Kidney capillary endothelial cell (primary cell): ENCODE measurements around the gene PCED1A.
A peak's percentile ranks its signal among the peaks of the same experiment; 100 is the strongest.
"Not testable (repeated sequence)": the region's sequence is repeated elsewhere in the genome, so short reads cannot be mapped to it uniquely, and the experiment has no call there.

Source experiments
- DNase-seq: peaks from one replicate; pipeline ENCODE4 v3.0.0-alpha.2; 2018; ENCODE audit warnings: low spot score

Gene PCED1A

DNA sequence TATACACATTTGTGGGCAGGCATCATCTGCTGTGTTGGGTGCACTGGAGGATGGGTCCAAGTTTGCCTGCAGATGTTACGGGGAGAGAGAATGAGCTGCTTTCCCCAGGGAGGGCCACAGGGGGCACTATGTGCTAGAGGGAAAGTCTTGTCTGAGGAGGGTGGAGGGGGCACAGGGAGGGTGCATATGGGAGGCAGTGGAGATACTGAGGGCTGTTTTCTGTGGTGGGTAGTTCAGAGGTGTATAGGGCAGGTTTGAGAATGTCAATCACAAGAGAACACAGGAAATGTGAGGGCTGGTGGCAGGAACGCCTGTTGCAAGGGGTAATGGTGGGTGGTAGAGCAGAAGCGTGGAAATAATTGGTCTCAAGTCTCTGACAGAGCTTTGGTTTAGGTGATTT lies 25.2 kb upstream of the PCED1A start:
- no peak for DNase-seq

DNA sequence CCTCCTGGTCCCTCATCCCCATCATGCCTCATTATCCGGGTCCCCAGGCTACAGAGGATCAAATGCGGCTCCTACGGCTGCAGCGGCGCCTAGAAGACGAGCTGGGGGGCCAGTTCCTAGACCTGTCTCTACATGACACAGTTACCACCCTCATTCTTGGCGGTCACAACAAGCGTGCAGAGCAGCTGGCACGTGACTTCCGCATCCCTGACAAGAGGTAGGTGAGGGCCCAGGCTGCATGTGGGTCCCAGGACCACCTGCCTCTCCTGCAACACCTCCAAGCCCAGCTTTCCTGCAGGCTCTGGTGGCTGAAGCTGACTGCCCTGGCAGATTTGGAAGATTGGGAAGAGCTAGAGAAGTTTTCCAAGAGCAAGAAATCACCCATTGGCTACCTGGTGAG lies 24.6 kb upstream of the PCED1A start:
- no peak for DNase-seq

DNA sequence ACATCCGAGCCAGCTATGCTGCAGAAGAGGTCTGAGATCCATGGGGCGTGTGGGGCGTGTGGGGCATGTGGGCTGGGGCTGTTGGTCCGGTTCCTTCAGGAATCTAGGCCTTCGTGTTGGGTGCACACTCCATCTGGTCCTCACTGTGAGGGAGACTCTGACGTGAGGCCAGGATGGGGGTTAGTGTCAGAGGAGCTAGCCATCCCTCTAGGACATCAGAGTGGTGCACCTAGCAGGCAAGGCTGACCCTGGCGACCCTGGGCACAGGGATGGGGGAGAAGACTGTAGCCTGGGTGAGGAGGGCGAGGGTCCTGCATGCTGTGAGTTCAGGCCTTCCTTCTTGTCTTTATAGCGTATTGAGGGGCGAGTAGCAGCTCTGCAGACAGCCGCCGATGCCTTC lies 24.2 kb upstream of the PCED1A start:
- no peak for DNase-seq

DNA sequence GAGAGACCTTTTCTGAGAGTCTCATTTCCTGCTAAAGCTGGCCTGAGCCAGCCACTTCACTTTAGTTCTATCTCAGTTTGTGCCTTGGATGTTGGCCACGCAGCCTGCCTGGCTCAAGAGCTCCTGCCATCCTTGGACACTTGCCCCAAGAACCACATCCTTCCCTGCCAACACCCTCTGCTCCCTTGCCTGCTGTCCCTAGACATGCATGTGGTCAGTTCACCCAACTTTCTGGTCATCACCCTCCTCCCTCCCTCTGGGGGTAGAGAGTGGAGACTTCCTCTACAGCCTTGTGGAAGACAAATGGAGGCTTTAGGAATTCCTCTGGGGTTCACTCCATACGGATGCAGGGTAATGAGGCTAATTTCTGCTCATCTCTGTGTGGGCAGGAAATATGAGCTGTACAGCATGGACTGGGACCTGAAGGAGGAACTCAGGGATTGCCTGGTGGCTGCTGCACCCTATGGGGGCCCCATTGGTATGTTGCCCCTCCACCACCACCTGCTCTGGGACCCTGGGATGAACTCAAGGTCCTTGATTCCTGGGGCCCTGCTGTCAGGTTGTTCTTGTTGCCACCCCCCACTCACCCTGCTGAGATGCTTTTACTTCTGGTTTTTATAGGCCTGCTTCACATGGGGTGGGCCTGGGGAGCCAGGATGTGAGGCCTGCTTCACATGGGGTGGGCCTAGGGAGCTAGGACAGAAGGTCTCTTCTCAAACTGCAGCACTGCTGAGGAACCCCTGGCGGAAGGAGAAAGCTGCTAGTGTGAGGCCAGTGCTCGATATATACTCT lies 19.1 kb upstream of the PCED1A start:
- no peak for DNase-seq

DNA sequence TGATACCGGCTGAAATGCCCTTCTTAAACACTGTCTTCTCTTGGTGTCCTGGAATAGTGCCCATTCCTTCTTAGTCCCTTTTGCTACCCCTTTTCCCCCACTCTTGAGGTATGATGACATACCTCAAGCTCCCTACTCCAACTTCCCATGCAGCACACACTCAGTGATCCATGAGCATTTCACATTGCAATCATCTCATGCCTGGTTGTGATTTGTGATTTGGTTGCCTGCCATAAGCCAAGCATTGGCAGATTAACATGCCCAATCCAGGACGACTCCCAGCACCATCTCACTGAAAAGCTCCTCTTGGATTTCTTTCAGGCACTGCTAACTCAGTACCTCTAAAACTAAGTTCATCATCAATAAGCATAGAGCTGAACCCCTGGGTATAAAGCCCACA lies 18.1 kb upstream of the PCED1A start:
- DNase-seq: no peak

DNA sequence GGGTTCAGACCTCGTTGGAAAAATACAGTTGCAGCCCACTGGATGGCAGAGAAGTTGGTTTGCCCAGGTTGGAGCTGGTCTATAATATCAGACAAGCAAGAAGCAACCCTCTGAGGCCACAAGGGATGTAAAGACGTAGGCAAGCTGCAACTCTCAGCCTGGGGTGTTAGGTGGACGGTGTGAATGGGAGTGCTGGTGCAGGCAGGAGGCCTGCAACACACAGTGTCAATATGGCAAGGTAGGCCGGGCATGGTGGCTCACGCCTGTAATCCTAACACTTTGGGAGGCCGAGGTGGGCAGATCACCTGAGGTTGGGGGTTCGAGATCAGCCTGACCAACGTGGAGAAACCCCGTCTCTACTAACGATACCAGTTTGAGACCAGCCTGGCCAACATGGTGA lies 10.6 kb upstream of the PCED1A start:
- no peak for DNase-seq

DNA sequence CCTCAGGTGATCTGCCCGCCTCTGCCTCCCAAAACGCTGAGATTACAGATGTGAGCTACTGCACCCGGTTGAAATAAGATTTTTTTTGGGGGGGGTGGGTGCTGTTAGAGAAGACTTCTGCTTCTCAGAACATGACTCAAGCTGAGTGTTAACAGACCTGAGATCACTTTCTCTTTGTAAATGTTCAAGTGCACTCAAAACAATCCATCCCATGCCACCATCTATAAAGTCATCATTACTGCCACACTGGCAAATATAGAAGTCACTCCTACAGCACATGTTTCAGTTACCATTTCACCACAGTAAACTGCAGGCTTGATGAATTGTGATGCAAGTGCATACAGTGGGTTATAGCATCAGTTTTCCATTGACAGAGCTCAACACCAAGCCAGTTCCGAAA lies 9.1 kb upstream of the PCED1A start:
- DNase-seq: no peak

DNA sequence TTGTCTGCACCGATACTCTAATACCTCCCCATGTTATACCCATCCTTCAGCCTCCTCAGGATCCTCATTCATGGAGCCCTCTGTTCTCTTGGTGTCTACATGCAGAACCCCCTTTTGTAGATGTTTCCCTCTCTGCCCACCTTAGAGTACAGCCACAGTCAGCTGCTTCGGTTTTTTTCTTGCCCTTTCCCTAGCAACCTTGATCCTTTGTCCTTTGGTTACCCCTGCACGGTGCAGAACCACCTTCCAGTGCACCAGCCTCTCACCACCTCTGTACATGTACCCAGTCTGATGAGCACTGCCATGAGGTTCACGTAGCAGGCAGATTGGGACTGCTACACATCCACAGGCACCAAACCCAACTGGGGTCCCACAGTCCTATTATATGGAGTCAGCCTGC lies 7.3 kb upstream of the PCED1A start:
- no peak for DNase-seq

DNA sequence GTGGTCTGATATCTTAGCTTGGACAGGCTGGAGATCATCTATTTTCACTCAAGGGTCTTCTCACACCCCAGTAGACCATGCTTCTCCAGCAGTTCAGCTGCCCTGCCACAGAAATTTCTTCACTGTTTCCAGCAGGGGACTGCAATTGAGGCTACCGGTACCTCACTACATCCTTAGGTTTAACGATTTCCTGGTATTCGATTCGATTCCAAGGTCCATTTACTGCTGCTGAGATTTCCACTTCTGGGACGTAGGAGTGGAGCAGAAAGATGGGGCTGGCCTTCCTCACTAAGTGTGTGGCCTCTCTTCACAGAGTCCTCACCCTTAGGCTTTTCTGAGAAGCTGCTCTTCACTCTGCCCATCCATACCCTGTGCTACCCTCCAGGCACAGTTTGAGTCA lies 6.2 kb upstream of the PCED1A start:
- DNase-seq: no peak

DNA sequence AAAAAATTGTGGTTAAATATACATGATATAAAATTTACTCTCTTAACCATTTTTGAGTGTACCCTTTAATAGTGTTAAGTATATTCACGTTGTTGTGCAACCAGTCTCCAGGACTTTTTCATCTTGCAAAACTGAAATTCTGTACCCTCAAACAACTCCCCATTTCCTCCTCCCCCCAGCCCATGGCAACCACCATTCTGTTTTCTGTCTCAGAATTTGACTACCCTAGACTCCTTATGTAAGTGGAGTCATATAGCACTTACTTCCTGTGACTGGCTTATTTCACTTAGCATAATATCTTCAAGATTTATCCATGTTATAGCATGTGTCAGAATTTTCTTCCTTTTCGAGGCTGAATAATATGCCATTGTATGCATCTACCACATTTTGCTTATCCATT lies 5.2 kb upstream of the PCED1A start:
- no peak for DNase-seq

DNA sequence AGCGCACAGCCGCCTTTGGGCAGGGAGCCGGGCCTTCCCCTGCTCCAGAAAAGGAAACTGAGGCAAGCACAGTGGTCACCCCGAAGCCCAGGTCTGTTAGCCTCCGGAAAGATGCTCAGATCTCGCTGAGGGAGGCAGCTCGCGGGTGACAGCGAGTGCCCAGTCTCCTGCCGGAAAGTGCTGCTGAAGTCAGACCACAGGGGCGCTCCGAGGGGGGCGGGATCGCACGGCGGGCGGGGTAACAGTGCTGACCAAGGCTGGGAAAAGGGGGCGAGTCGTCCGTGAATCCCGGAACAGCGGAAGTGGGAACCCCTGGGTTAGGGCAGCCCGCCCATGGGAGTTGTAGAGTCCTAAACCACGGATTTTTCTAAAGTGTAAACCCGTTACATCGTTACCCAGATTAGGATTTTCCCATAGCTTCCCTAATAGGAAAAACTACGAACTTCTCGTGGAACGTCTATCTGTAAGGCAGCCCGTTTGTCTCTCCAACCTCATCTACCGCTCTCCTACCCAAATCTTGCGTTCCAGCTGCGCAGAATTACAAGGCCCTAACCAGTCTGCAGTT lies 594 bp upstream of the PCED1A start:
- peak; percentile 38 for DNase-seq

DNA sequence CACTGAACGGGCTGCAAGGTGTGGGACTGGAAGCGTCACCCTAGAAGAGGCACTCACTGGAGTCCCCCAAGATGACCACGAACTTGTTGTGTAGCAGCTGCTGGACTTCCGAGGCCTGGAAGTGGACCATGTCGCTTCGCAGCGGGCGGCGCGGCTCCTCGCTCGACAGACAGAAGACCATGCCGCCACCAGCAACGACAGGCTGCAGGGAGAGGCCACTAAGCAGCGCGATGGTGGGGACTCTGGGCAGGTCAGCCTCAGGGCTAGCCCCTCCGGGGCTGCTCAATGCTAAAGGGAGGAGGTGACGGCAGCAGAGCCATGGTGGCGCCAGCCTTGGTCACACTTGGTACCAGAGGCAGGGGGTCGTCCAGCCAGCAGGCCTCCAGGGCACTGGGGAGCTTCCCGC lies 720 bp downstream of the PCED1A start:
- no peak for DNase-seq

DNA sequence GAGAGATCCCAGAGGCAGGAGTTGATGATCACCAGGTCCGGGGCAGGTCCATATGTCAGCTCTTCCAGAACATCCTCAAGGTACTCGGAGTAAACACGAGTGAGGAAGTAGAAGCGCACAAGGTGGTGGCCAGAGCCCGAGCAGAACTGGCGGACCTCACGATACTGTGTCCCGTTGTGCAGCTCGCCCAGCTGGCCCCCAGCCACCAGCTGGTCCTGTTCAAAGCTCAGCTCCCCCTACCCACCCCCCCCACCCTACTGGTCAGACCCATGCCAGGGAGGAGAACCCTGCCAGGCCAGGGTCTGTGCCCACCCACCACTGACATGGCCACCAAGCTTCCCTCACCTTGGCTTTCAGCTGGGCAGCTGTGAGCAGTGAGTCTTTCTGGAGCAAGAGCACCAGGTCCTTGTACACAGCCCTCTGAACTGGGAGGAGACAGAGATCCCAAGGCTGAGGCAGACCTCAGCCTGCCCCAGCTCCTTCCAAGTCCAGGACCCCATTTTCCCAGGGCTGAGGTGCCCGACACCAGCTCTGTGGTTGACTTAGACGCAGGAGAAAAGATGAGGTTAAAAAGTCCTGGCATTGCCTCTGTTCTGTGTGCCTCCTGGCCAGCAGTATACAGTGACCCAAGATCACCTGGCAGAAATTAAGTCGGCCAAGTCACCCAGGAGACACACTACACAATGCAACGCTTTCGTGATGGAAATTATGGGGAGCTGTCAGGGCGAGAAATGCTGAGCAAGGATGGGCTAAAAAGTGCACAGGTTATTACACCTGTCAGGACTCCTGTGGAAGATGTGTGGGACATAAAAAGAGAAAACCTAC lies 1.4 kb downstream of the PCED1A start:
- DNase-seq: no peak

DNA sequence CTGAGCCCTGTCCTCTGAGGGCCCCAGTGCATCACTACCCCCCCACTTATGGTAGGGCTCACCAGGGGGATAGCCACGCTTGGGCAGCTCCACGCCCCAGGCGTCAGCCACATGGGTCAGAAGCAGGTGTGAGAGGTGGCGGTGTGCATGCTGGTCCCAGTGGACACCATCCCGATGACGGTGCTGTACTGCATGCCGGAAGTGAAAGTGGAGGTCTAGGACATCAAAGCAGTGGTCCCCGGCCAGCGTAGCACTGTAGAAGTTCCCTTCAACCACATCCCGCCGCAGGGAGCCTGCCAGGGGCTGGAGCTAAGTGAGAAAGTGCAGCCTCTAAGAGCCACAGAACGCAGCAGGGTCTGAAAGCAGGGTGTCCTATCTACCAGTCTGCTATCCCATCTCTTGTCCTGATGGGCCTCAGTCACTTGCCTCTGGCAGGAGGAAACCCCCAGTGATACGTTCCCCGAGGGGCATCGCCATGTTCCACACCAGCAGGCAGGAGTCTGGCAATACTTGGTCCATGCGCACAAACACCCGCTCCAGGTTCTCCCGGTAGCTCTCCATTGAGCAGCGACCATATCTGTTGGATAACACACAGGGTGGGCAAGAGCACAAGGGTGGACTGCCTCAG lies 2.2 kb downstream of the PCED1A start:
- no peak for DNase-seq

DNA sequence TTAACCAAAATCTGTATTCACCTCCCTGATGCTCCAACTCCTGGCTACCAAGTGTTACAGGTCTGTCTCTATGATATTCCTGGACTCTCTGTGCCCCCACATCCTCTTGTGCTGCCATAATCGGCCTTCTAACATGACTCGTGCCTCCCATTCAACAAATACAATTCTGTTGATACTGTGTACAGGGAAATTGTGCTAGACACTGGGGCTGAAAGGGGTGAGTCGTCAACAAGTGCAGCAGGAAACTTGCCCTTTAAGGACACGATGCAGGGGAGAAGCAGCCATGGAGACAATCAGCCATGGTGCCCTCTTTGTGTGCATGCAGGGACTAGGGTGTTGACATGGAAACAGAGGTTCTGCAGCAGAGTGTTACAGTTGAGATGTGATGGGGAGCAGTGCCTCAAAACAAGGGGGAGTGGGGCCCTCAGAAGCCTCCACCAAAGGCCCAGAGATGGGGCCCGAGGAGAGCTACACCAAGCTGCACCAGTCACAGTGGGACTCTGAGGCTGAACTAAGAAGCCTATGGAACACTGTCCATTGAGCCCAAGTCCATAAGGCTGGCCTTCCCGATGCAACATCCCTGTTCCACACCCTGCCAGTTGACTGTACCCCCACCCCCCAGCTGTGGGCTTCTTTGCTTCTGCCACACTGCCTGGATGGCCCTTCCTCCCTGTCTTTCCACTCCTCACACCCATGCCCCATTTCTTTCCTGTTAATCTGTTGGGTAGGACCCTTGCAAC lies 3.1 kb downstream of the PCED1A start:
- DNase-seq: peak; percentile 69

DNA sequence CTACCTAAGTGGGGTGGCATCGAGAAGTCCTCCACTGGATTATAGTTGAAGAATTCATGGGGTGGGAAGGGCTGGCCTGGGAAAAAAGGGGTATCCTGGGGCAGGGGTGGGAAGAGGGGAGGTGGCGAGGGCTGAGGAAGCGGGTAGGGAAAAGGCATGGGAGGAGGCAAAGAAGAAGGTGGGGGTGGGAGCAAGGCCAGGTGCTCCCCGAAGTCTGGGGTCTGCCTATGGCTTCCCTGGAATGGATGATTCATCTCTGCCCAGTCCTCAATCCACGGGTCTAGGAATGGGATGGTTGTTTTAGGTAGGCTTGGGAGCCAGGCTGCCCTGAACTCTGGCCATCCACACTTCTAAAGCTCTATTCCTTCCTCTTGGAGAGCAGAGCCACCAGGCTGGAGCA lies 4.4 kb downstream of the PCED1A start:
- no peak for DNase-seq

DNA sequence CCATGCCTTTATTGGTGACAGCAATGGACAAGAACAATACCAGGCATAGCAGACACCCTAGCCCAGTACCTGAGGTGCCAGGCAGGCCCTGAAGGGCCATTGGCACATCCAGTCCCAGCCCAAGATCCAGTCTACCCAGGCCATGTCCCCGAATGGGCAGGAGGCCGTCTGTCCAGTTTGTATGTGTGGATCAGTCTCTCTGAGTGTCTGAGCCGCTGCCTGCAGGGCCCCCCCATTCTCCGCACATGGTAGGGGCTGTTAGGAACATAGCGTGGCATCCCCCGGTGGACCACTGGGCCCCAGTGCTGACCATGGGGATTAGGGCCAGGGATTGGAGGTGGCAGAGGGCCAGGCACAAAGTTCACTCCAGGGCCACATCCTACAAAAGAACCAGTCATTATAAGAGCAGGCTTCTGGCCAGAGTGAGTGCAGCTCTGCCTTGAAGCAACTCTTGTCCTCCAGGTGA lies 5.1 kb downstream of the PCED1A start:
- no peak for DNase-seq

DNA sequence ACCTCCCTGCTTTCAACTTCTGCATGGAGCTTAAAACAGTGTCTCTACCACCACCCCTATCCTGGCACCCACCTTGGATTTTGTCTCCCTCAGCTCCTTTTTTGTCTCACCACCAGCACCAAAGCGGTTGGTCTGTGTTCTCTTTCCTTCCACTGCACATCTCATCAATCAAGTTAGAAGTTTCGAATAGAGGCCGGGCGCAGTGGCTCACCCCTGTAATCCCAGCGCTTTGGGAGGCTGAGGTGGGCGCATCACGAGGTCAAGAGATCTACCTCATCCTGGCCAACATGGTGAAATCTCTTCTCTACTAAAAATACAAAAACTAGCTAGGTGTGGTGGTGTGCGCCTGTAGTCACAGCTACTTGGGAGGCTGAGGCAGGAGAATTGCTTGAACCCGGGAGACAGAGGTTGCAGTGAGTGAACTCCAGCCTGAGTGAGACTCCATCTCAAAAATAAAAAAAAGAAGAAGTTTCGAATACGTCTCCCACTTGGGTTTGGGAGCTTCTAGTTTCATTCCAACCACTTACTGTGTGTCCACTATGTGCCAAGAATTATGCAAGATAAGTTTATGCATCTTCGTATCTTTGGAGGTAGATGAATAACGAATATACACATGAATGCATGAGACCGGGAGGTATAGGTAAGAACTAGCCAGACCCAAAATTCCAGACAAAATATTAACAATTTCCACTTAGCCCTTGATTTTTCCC lies 5.9 kb downstream of the PCED1A start:
- no peak for DNase-seq

DNA sequence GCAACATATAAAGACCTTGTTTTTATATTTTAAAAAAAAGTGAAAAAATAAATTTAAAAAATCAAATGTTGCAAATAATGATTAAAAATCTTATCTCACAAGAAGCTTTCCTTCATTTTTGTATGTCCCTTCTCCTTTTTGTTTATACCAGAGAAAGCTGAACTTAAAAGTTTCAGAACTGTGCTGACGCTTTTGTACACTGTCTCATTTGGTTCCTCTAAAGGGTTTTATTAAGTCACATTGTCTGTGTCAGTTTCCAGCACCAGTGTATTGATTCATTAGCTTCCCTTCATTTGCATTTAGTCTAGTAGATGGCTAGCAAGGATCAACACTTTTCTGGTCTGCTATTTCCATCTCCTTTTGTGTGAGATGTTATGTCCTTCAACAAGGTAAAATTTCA lies 6.7 kb downstream of the PCED1A start:
- no peak for DNase-seq

DNA sequence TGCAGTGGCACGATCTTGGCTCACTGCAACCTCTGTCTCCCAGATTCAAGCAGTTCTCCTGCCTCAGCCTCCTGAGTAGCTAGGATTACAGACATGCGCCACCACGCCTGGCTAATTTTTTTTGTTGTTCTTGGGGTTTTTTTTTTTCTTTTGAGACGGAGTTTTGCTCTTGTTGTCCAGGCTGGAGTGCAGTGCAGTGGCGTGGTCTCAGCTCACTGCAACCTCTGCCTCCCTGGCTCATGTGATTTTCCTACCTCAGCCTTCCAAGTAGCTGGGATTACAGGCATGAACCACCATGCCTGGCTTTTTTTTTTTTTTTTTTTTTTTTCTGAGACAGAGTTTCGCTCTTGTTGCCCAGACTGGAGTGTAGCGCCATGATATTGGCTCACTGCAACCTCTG lies 9.2 kb downstream of the PCED1A start:
- DNase-seq: not testable (repeated sequence)

DNA sequence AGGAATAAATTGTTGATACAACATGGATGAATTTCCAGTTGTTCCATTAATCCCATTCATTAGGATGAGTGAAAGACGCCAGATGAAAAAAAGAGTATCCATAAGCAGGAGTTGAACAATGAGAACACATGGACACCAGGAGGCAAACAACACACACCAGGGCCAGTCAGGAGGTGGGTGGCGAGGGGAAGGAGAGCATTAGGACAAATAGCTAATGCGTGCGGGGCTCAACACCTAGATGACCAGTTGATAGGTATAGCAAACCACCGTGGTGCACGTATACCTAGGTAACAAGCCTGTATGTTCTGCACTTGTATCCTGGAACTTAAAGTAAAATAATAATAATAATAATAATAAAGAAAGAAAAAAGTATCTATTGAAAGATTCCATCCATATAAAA lies 11.1 kb downstream of the PCED1A start:
- no peak for DNase-seq
